Suprapubic skin (tissue), 4 donors: ENCODE results near the gene SPOCK1.

Experiments
- CTCF ChIP-seq, 2 donors: fragments of 200-600 bp in 1 of 2; fragments of 450-650 bp in 1 of 2; sonication (generic) in 1 of 2; IDR thresholded peaks; one replicate each; pipeline ENCODE4 v1.5.1; 2016 to 2019; ENCODE audit warnings: antibody characterized with exemption in 2 of 2, mild to moderate bottlenecking in 1 of 2, moderate library complexity in 1 of 2
- POLR2A ChIP-seq, 2 donors: fragments of 450-650 bp; IDR thresholded peaks; one replicate each; pipeline ENCODE4 v1.6.1; 2017; ENCODE audit warnings: antibody characterized with exemption in 2 of 2, mild to moderate bottlenecking in 2 of 2, moderate library complexity in 2 of 2
- POLR2AphosphoS5 ChIP-seq, 3 donors: sonication (generic); formaldehyde crosslinking; IDR thresholded peaks; one replicate each; pipeline ENCODE4 v1.6.1; 2017; ENCODE audit warnings: antibody characterized with exemption in 3 of 3

DNA sequence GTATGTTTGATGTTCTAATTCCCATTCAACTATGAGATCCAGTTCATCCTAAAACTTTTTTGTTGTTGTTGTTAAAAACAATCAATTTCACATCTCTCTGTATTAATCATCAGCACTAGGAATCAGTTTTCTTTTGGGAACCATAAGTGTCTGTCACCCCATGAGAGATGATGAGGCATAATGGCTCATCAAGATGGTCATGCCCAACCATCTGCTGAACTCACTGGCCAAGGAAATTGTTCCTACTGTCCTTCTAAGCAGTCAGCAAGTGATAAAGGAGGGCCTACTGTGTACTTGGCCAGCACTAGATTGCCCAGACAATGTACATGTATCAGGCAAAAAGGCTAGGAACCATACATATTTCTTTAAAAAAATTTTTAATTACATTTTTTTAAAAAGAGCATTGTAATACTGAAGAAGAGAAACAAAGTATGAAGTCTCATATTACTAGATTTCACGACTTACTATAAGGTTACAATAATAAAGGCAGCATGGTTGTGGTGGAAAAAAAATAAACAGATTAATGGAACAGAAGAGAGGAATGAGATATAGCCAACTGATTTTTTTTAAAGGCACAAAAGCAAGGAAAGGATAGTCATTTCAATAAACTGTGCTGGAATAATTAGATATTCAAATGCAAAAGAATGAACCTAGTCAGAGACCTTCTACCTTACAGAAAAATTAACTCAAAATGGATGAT is 458.3 kb downstream of the SPOCK1 start:
- TF ChIP-seq CTCF (IDR thresholded peaks at IDR 0.05): no peak
- TF ChIP-seq POLR2AphosphoS5 (IDR thresholded peaks at IDR 0.05): no peak
- no peak for TF ChIP-seq POLR2A (IDR thresholded peaks at IDR 0.05)
